GM12865 (cell line): ENCODE data around the gene HOXA9.

Experiments
- DNase-seq: peaks from one replicate; pipeline ENCODE4 v3.0.0; 2010; ENCODE audit warnings: low read depth
- H3K4me3 ChIP-seq: 2 replicates; pipeline ENCODE4 v1.5.1; 2011; ENCODE audit warnings: mild to moderate bottlenecking, low read depth, low read length, control low read depth
- TF ChIP-seq, protein P1 (sequence below): IDR thresholded peaks from 2 replicates; pipeline ENCODE4 v1.5.1; 2011; ENCODE audit warnings: low read length, control low read depth, low read depth, inconsistent platforms; ENCODE audit not compliant: insufficient read depth; ENCODE audit errors: missing control alignments

HOXA9 gene

GRCh38 chr7:27132978-27133377 lies 32.4 kb downstream of the HOXA9 start:
- no peak overlapping the region for H3K4me3 ChIP-seq
- DNase-seq: no peak

GRCh38 chr7:27132214-27132613 lies 33.1 kb downstream of the HOXA9 start:
- no peak for DNase-seq
- TF ChIP-seq, protein P1, sequence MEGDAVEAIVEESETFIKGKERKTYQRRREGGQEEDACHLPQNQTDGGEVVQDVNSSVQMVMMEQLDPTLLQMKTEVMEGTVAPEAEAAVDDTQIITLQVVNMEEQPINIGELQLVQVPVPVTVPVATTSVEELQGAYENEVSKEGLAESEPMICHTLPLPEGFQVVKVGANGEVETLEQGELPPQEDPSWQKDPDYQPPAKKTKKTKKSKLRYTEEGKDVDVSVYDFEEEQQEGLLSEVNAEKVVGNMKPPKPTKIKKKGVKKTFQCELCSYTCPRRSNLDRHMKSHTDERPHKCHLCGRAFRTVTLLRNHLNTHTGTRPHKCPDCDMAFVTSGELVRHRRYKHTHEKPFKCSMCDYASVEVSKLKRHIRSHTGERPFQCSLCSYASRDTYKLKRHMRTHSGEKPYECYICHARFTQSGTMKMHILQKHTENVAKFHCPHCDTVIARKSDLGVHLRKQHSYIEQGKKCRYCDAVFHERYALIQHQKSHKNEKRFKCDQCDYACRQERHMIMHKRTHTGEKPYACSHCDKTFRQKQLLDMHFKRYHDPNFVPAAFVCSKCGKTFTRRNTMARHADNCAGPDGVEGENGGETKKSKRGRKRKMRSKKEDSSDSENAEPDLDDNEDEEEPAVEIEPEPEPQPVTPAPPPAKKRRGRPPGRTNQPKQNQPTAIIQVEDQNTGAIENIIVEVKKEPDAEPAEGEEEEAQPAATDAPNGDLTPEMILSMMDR: no peak
- no peak overlapping the region for H3K4me3 ChIP-seq

More at GRCh38 chr7:27132978-27133377, 32.4 kb downstream of the HOXA9 start:
- TF ChIP-seq, protein P1: no peak

DNA sequence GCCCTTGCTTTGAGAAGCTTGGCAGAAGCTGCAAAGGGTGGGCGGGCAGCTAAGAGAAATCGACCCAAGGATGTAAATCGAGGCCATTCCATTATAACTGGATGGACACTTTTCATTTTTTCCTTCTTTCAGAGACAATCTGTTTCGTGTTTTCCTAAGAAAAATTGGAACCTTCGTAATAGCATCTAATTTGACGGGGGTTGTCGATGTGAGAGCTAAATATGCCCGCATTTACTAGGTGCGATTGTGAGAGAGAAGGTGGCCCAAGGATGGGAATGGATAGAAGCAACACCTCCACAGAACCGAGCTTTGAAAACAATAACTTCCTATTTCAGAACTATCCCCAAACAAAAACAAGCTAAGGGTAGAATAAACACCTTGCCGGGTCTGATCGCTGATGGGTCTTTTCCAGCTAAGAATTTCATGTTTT lies 33.9 kb downstream of the HOXA9 start:
- H3K4me3 ChIP-seq: no peak overlapping the region
- no peak for DNase-seq
- TF ChIP-seq, protein P1: no peak

GRCh38 chr7:27130540-27131389 lies 34.6 kb downstream of the HOXA9 start, which contains the start of gene HOXA4:
Gene HOXA4 (minus strand): TSS chr7:27130757. CDS start chr7:27130733, 24 bp downstream.
- DNase-seq: no peak
- H3K4me3 ChIP-seq: no peak within 1 kb of the TSS
- TF ChIP-seq, protein P1: no peak

DNA sequence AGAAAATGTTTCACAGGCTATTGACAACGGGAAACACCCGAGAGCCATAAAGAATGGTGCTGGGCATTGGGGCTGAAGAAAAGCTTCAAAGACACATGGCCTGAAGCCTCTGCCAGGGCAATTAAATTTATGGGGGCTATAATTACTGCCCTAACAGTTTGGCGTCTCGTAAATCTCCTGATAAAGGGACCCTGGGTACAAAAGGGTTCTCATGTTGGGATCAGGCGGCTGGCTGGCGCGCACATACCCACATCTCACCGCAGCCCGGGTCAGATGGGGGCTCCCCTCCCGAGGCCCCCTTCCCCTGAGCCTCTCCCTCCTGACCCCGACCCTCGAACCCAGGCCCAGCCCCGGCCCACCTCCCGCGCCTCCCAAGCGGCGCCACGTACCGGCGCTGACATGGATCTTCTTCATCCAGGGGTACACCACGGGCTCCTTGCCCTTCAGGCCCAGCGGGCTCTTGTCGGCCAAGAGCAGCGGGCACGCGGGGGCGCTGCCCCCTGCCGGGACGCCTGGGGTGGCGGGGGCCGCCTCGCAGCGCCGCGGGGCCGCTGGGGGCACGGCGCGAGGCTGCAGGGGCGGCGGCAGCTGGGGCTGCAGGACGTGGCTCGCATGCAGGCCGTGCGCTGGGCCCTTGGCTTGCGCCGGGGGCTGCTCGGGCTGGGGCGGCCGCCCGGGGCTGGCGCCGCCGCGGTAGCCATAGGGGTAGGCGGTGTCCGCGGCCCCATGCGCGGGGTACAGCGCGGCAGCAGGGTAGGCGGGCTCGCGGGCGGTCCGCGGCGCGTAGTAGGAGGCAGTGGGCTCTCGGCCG lies 35.4 kb downstream of the HOXA9 start:
- DNase-seq: no peak
- no peak overlapping the region for H3K4me3 ChIP-seq
- TF ChIP-seq, protein P1: no peak

GRCh38 chr7:27128776-27129728 lies 36.3 kb downstream of the HOXA9 start:
- DNase-seq: no peak

More at GRCh38 chr7:27128776-27129728, 36.3 kb downstream of the HOXA9 start:
- H3K4me3 ChIP-seq: no peak overlapping the region
- TF ChIP-seq, protein P1: no peak
